CD14-positive monocyte (primary cell): ENCODE data around the gene PCARE. TPM values are rescaled to one million over a fixed set of nuclear protein-coding genes. Genes with fewer than 3 reads are reported as not detected.
A peak's percentile ranks its signal among the peaks of the same experiment; 100 is the strongest.
"Not testable (repeated sequence)": the region's sequence is repeated elsewhere in the genome, so short reads cannot be mapped to it uniquely, and the experiment has no call there.

Experiments used
- DNase-seq, 3 donors: peaks; one replicate each; pipeline ENCODE4 v3.0.0-alpha.2; 2011 to 2022
- H2AFZ ChIP-seq: 2 replicates; pipeline ENCODE4 v1.6.0; 2012; ENCODE audit warnings: mild to moderate bottlenecking, low read depth, low read length, inconsistent platforms; ENCODE audit not compliant: insufficient read depth, poor library complexity, severe bottlenecking
- H3K27ac ChIP-seq, 2 donors: 1 replicate in 1 of 2; 2 replicates in 1 of 2; pipeline ENCODE4 v1.5.1; 2012 to 2013; ENCODE audit warnings: low read length in 2 of 2, control low read depth in 1 of 2, inconsistent platforms in 1 of 2, low read depth in 1 of 2, mild to moderate bottlenecking in 1 of 2
- H3K27me3 ChIP-seq, 2 donors: one replicate each; pipeline versions ENCODE4 v1.6.0 to v1.6.1; 2011 to 2013; ENCODE audit warnings: low read length in 2 of 2; ENCODE audit not compliant: control insufficient read depth in 2 of 2, insufficient read depth in 2 of 2
- H3K36me3 ChIP-seq, 2 donors: replicated peaks in 1 of 2; 1 replicate in 1 of 2; 2 replicates in 1 of 2; pipeline versions ENCODE4 v1.5.1 to v1.6.1; 2012 to 2013; ENCODE audit warnings: low read length in 2 of 2, control low read depth in 1 of 2, inconsistent platforms in 1 of 2, mild to moderate bottlenecking in 1 of 2; ENCODE audit not compliant: insufficient read depth in 2 of 2, control insufficient read depth in 1 of 2
- H3K4me1 ChIP-seq, 2 donors: 1 replicate in 1 of 2; 2 replicates in 1 of 2; pipeline versions ENCODE4 v1.5.1 to v1.6.1; 2012 to 2013; ENCODE audit warnings: low read length in 2 of 2, control low read depth in 1 of 2, inconsistent platforms in 1 of 2, mild to moderate bottlenecking in 1 of 2, moderate library complexity in 1 of 2; ENCODE audit not compliant: insufficient read depth in 2 of 2, control insufficient read depth in 1 of 2
- H3K4me2 ChIP-seq: replicated peaks from 2 replicates; pipeline ENCODE3; 2012; ENCODE audit warnings: low read length, moderate library complexity, mild to moderate bottlenecking; ENCODE audit not compliant: poor library complexity, severe bottlenecking; ENCODE audit errors: extremely low read depth
- H3K4me3 ChIP-seq, 3 experiments: fragments of 200-600 bp in 1 of 3; sonication (generic) in 1 of 3; replicated peaks in 1 of 3; 1 replicate in 2 of 3; 2 replicates in 1 of 3; pipeline ENCODE4 v1.5.1; 2011 to 2013; ENCODE audit warnings: low read length in 3 of 3, mild to moderate bottlenecking in 3 of 3, control low read depth in 2 of 3, low read depth in 2 of 3, inconsistent platforms in 1 of 3, moderate library complexity in 1 of 3
- H3K79me2 ChIP-seq: 2 replicates; pipeline ENCODE4 v1.6.0; 2012; ENCODE audit warnings: mild to moderate bottlenecking, control low read depth, inconsistent platforms, low read length, moderate library complexity; ENCODE audit not compliant: insufficient read depth
- H3K9ac ChIP-seq: 2 replicates; pipeline ENCODE4 v1.6.0; 2017; ENCODE audit warnings: low read length, mild to moderate bottlenecking; ENCODE audit not compliant: insufficient read depth, poor library complexity, severe bottlenecking
- H3K9me3 ChIP-seq, 2 donors: replicated peaks in 1 of 2; 1 replicate in 1 of 2; 2 replicates in 1 of 2; pipeline versions ENCODE4 v1.5.1 to v1.6.1; 2012 to 2013; ENCODE audit warnings: low read length in 2 of 2, control low read depth in 1 of 2; ENCODE audit not compliant: control insufficient read depth in 1 of 2, insufficient read depth in 1 of 2
- H4K20me1 ChIP-seq: 2 replicates; pipeline ENCODE4 v1.6.0; 2012; ENCODE audit warnings: mild to moderate bottlenecking, low read length, control low read depth, moderate library complexity; ENCODE audit not compliant: insufficient read depth
- H3K27ac Mint-ChIP-seq, 7 donors: one replicate each; pipeline ENCODE4 v1.8.0; 2020; ENCODE audit warnings: mild to moderate bottlenecking in 7 of 7, mixed read lengths in 7 of 7, moderate library complexity in 6 of 7, inconsistent platforms in 2 of 7
- H3K27me3 Mint-ChIP-seq, 3 donors: one replicate each; pipeline ENCODE4 v1.8.0; 2021 to 2022; ENCODE audit warnings: low read depth in 3 of 3, mild to moderate bottlenecking in 3 of 3, mixed read lengths in 3 of 3, moderate library complexity in 3 of 3, inconsistent platforms in 1 of 3
- H3K36me3 Mint-ChIP-seq, 2 donors: one replicate each; pipeline ENCODE4 v1.8.0; 2020; ENCODE audit warnings: mixed read lengths in 2 of 2, inconsistent platforms in 1 of 2, mild to moderate bottlenecking in 1 of 2
- H3K4me1 Mint-ChIP-seq: one replicate; pipeline ENCODE4 v1.8.0; 2020; ENCODE audit warnings: mild to moderate bottlenecking, mixed read lengths
- H3K4me3 Mint-ChIP-seq, 2 donors: one replicate each; pipeline ENCODE4 v1.8.0; 2020; ENCODE audit warnings: mild to moderate bottlenecking in 2 of 2, mixed read lengths in 2 of 2, moderate library complexity in 1 of 2
- H3K9me3 Mint-ChIP-seq, 7 donors: one replicate each; pipeline ENCODE4 v1.8.0; 2020 to 2022; ENCODE audit warnings: mixed read lengths in 7 of 7, mild to moderate bottlenecking in 6 of 7, moderate library complexity in 6 of 7, inconsistent platforms in 2 of 7
- WGBS: methylation state at CpG from one replicate; pipeline ENCODE4 v1.1.5; 2013; ENCODE audit warnings: missing lambda C conversion rate; ENCODE audit not compliant: insufficient coverage; 5-methylcytosine and 5-hydroxymethylcytosine counted together
- intact Hi-C, 2 donors: fragments of 100-400 bp; cut with micrococcal nuclease; formaldehyde crosslinking; loops; one replicate each; pipeline versions ENCODE4 v1.15.0 to v1.15.1; 2023
- polyA plus RNA-seq, 3 donors: library from polyadenylated mRNA; depleted of rRNA in 1 of 3; unstranded in 2 of 3; stranded (reverse) in 1 of 3; fragments of 300-500 nt in 2 of 3; fragments of >200 nt in 1 of 3; fragmentation: Illumina TruSeq in 2 of 3; gene quantifications; 1 replicate in 2 of 3; 2 replicates in 1 of 3; pipeline ENCODE4 v1.2.3, GENCODE V29; 2012 to 2021
- TF ChIP-seq, protein P1 (sequence below): fragments of 200-600 bp; IDR thresholded peaks from one replicate; pipeline ENCODE4 v1.8.0; 2022; ENCODE audit warnings: antibody characterized with exemption, mild to moderate bottlenecking

The PCARE gene
- polyA plus RNA-seq, 3 donors = not detected

DNA sequence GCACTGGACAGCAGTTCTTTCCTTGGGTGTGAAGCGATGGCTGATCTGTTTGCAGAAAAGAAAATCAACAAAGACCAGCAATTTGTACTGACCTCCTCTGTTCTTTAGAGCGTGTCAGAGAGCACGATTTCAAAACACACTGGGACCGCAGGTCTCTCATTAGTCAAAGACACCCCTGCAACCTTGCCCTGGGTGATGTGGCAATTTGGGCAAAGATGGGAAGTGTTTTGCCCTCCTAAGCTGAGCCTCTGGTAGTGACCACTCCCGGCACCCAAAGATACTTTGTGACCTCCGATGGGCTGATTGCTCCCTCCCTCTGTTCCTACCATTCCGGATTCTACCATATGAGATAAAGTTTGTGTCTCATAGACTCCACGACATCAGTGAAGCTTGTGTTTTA, 22.6 kb upstream of the PCARE start:
- Histone ChIP-seq H4K20me1 (no peaks in the 10 kb centered on the region), H3K27me3 (no peaks in the 10 kb centered on the region), H3K27ac (no peak overlapping the region), H3K9me3 (no peaks in the 10 kb centered on the region), H3K4me3 (no peak overlapping the region), H3K9ac (no peak overlapping the region), H2AFZ (no peak overlapping the region), H3K4me2 (no peak overlapping the region), H3K4me1 (no peaks in the 10 kb centered on the region), H3K79me2 (no peaks in the 10 kb centered on the region), H3K36me3 (no peaks in the 10 kb centered on the region)
- Mint-ChIP-seq H3K9me3 (peaks cover 0 to 2% (median 0%) of the 10 kb centered on the region in 7 donors), H3K36me3 (no peaks in the 10 kb centered on the region), H3K27me3 (peaks cover 4 to 7% (median 4%) of the 10 kb centered on the region in 3 donors), H3K4me1 (no peaks in the 10 kb centered on the region), H3K4me3 (no peak overlapping the region), H3K27ac (peak overlapping the region in 1 of 7 donors; percentile 13)
- intact Hi-C loops = no loop called here
- TF ChIP-seq, protein P1, sequence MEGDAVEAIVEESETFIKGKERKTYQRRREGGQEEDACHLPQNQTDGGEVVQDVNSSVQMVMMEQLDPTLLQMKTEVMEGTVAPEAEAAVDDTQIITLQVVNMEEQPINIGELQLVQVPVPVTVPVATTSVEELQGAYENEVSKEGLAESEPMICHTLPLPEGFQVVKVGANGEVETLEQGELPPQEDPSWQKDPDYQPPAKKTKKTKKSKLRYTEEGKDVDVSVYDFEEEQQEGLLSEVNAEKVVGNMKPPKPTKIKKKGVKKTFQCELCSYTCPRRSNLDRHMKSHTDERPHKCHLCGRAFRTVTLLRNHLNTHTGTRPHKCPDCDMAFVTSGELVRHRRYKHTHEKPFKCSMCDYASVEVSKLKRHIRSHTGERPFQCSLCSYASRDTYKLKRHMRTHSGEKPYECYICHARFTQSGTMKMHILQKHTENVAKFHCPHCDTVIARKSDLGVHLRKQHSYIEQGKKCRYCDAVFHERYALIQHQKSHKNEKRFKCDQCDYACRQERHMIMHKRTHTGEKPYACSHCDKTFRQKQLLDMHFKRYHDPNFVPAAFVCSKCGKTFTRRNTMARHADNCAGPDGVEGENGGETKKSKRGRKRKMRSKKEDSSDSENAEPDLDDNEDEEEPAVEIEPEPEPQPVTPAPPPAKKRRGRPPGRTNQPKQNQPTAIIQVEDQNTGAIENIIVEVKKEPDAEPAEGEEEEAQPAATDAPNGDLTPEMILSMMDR = no peak
- 68% methylated on average over 4 of the region's 8 CpGs for WGBS
- peak in 1 of 3 donors; percentile 21 for DNase-seq

GRCh38 chr2:29090311-29090710, 16.0 kb upstream of the PCARE start:
- H3K4me3 ChIP-seq, DNase-seq, H4K20me1 ChIP-seq, H3K4me2 ChIP-seq, H3K4me1 Mint-ChIP-seq, H3K27me3 ChIP-seq, H3K4me1 ChIP-seq, intact Hi-C loops, H3K9me3 Mint-ChIP-seq, H3K4me3 Mint-ChIP-seq, H3K9ac ChIP-seq, H3K36me3 Mint-ChIP-seq, H3K36me3 ChIP-seq, H2AFZ ChIP-seq, H3K27ac ChIP-seq, H3K79me2 ChIP-seq, H3K9me3 ChIP-seq: not testable (repeated sequence)
- H3K27ac Mint-ChIP-seq = peak overlapping the region in 1 of 7 donors; percentile 33
- H3K27me3 Mint-ChIP-seq = peaks cover 7 to 10% (median 10%) of the 10 kb centered on the region in 3 donors
- WGBS = 96% methylated on average over 5 of the region's 7 CpGs
